Mesenchymal stem cell (in vitro differentiated cells and primary cell): Measurements from ENCODE around the gene S100Z.
A peak's percentile ranks its signal among the peaks of the same experiment; 100 is the strongest.
"Not testable (repeated sequence)": the region's sequence is repeated elsewhere in the genome, so short reads cannot be mapped to it uniquely, and the experiment has no call there.

Experiments
- DNase-seq: peaks from one replicate; pipeline ENCODE4 v3.0.0-alpha.2; 2013
- H2AFZ ChIP-seq: one replicate; pipeline ENCODE4 v1.6.1; 2013; ENCODE audit warnings: low read depth, mild to moderate bottlenecking, control low read depth, inconsistent platforms, low read length, moderate library complexity
- H2AK5ac ChIP-seq: 2 replicates; pipeline ENCODE4 v1.6.1; 2013; ENCODE audit warnings: low read length, moderate library complexity, mild to moderate bottlenecking, inconsistent platforms; ENCODE audit not compliant: severe bottlenecking
- H2BK120ac ChIP-seq: one replicate; pipeline ENCODE4 v1.6.1; 2013; ENCODE audit warnings: low read depth, mild to moderate bottlenecking, inconsistent platforms, low read length, moderate library complexity
- H2BK12ac ChIP-seq, 2 experiments: one replicate each; pipeline ENCODE4 v1.6.1; 2013; ENCODE audit warnings: inconsistent platforms in 2 of 2, low read length in 2 of 2, mild to moderate bottlenecking in 2 of 2, moderate library complexity in 2 of 2, control low read depth in 1 of 2
- H2BK15ac ChIP-seq: one replicate; pipeline ENCODE4 v1.6.1; 2013; ENCODE audit warnings: mild to moderate bottlenecking, low read depth, inconsistent platforms; ENCODE audit not compliant: poor library complexity, severe bottlenecking
- H2BK5ac ChIP-seq: 2 replicates; pipeline ENCODE4 v1.6.1; 2013; ENCODE audit warnings: low read depth, mild to moderate bottlenecking, low read length, control low read depth, inconsistent platforms; ENCODE audit not compliant: poor library complexity, severe bottlenecking
- H3K14ac ChIP-seq, 2 experiments: one replicate each; pipeline ENCODE4 v1.6.1; 2013; ENCODE audit warnings: inconsistent platforms in 2 of 2, low read length in 2 of 2, control low read depth in 1 of 2, mild to moderate bottlenecking in 1 of 2, moderate library complexity in 1 of 2
- H3K18ac ChIP-seq, 2 experiments: one replicate each; pipeline ENCODE4 v1.6.1; 2013; ENCODE audit warnings: inconsistent platforms in 2 of 2, low read length in 2 of 2, control low read depth in 1 of 2, low read depth in 1 of 2, mild to moderate bottlenecking in 1 of 2
- H3K23ac ChIP-seq, 2 experiments: one replicate each; pipeline ENCODE4 v1.6.1; 2013; ENCODE audit warnings: inconsistent platforms in 2 of 2, low read length in 2 of 2, mild to moderate bottlenecking in 2 of 2, moderate library complexity in 2 of 2, control low read depth in 1 of 2
- H3K27ac ChIP-seq: 2 replicates; pipeline ENCODE4 v1.5.1; 2013; ENCODE audit warnings: mild to moderate bottlenecking, moderate library complexity, low read length, control low read depth, inconsistent platforms; ENCODE audit not compliant: poor library complexity, severe bottlenecking
- H3K27me3 ChIP-seq, 2 experiments: 2 replicates each; pipeline versions ENCODE4 v1.6.1 to v1.7.0; 2013; ENCODE audit warnings: low read length in 2 of 2, mild to moderate bottlenecking in 2 of 2, moderate library complexity in 2 of 2, control low read depth in 1 of 2, inconsistent platforms in 1 of 2; ENCODE audit not compliant: control insufficient read depth in 1 of 2, insufficient read depth in 1 of 2
- H3K36me3 ChIP-seq, 2 experiments: 2 replicates each; pipeline versions ENCODE4 v1.6.1 to v1.7.0; 2013; ENCODE audit warnings: low read length in 2 of 2, control low read depth in 1 of 2, inconsistent platforms in 1 of 2, low read depth in 1 of 2, mild to moderate bottlenecking in 1 of 2; ENCODE audit not compliant: insufficient read depth in 2 of 2, control insufficient read depth in 1 of 2
- H3K4ac ChIP-seq, 2 experiments: one replicate each; pipeline ENCODE4 v1.6.1; 2013; ENCODE audit warnings: inconsistent platforms in 2 of 2, low read length in 2 of 2, mild to moderate bottlenecking in 2 of 2, moderate library complexity in 2 of 2, control low read depth in 1 of 2, low read depth in 1 of 2
- H3K4me1 ChIP-seq: 2 replicates; pipeline ENCODE4 v1.6.1; 2013; ENCODE audit warnings: low read depth, low read length, control low read depth; ENCODE audit not compliant: control insufficient read depth, insufficient read depth
- H3K4me2 ChIP-seq: 2 replicates; pipeline ENCODE4 v1.6.1; 2013; ENCODE audit warnings: low read length, mild to moderate bottlenecking, inconsistent platforms; ENCODE audit not compliant: poor library complexity, severe bottlenecking
- H3K4me3 ChIP-seq, 2 experiments: 2 replicates each; pipeline versions ENCODE4 v1.5.1 to v1.7.0; 2013; ENCODE audit warnings: low read length in 2 of 2, mild to moderate bottlenecking in 2 of 2, control low read depth in 1 of 2, low read depth in 1 of 2; ENCODE audit not compliant: insufficient read depth in 1 of 2
- H3K79me1 ChIP-seq: replicated peaks from 2 replicates; pipeline ENCODE4 v1.6.1; 2013; ENCODE audit warnings: mild to moderate bottlenecking, control low read depth, low read length, inconsistent platforms; ENCODE audit not compliant: poor library complexity, severe bottlenecking
- H3K9ac ChIP-seq: 2 replicates; pipeline ENCODE4 v1.7.0; 2013; ENCODE audit warnings: mild to moderate bottlenecking, low read length, moderate library complexity
- H3K9me3 ChIP-seq: 2 replicates; pipeline ENCODE4 v1.7.0; 2013; ENCODE audit warnings: mild to moderate bottlenecking, low read length; ENCODE audit not compliant: control insufficient read depth
- H4K8ac ChIP-seq: one replicate; pipeline ENCODE4 v1.6.1; 2013; ENCODE audit warnings: inconsistent platforms, mild to moderate bottlenecking, low read length, moderate library complexity
- H4K91ac ChIP-seq: one replicate; pipeline ENCODE4 v1.6.1; 2013; ENCODE audit warnings: mild to moderate bottlenecking, low read length, inconsistent platforms
- WGBS: methylation state at CpG from one replicate; pipeline ENCODE4 v1.1.7; 2013; ENCODE audit warnings: mixed read lengths; 5-methylcytosine and 5-hydroxymethylcytosine counted together

S100Z gene

GRCh38 chr5:76819851-76820525 is 29.8 kb upstream of the S100Z start:
- peak overlapping the region; percentile 84 to 90 for H2BK12ac ChIP-seq
- H3K4me1 ChIP-seq = peaks cover 22% of the 10 kb centered on the region
- DNase-seq = peak; percentile 28
- H3K9ac ChIP-seq = peak overlapping the region; percentile 86
- H3K18ac ChIP-seq = peak overlapping the region; percentile 91 to 97
- peak overlapping the region; percentile 80 for H2BK15ac ChIP-seq
- H2BK120ac ChIP-seq = peak overlapping the region; percentile 92
- peak overlapping the region; percentile 46 for H2BK5ac ChIP-seq
- H3K23ac ChIP-seq = peak overlapping the region; percentile 91 to 98
- H3K14ac ChIP-seq = peak overlapping the region; percentile 67 to 96
- peak overlapping the region; percentile 66 to 99 for H3K4ac ChIP-seq
- H3K27me3 ChIP-seq = no peaks in the 10 kb centered on the region
- H2AFZ ChIP-seq = peak overlapping the region; percentile 83
- no peaks in the 10 kb centered on the region for H3K36me3 ChIP-seq
- H4K91ac ChIP-seq = peak overlapping the region; percentile 77
- H3K4me2 ChIP-seq = peak overlapping the region; percentile 68
- H3K9me3 ChIP-seq = no peaks in the 10 kb centered on the region
- H3K27ac ChIP-seq = peak overlapping the region; percentile 70
- peaks cover 2% of the 10 kb centered on the region for H3K79me1 ChIP-seq
- peak overlapping the region; percentile 91 for H2AK5ac ChIP-seq
- peak overlapping the region; percentile 99 for H4K8ac ChIP-seq
- WGBS = 13% methylated on average over 27 of the region's 31 CpGs
- H3K4me3 ChIP-seq = peak overlapping the region; percentile 81 to 89

- Histone ChIP-seq H3K23ac (no peak overlapping the region), H3K4me3 (peak overlapping the region in 1 of 2 experiments; percentile 89), H3K14ac (no peak overlapping the region), H3K18ac (no peak overlapping the region), H2AFZ (no peak overlapping the region), H3K36me3 (no peaks in the 10 kb centered on the region), H3K4ac (no peak overlapping the region), H2BK120ac (peak overlapping the region; percentile 92), H3K9ac (peak overlapping the region; percentile 86), H3K27me3 (no peaks in the 10 kb centered on the region), H2AK5ac (no peak overlapping the region), H3K9me3 (no peaks in the 10 kb centered on the region), H2BK12ac (no peak overlapping the region), H3K79me1 (peaks cover 2% of the 10 kb centered on the region), H3K27ac (peak overlapping the region; percentile 70), H2BK5ac (no peak overlapping the region), H2BK15ac (no peak overlapping the region), H4K8ac (no peak overlapping the region), H4K91ac (no peak overlapping the region), H3K4me2 (peak overlapping the region; percentile 68), H3K4me1 (peaks cover 22% of the 10 kb centered on the region)
- WGBS = 13% methylated on average over 1 of the region's 2 CpGs
- no peak for DNase-seq
Measured at GRCh38 chr5:76820526-76820890, 29.3 kb upstream of the S100Z start.

- no peak overlapping the region for H2BK15ac ChIP-seq
- H3K4me2 ChIP-seq = peak overlapping the region; percentile 68
- no peak for DNase-seq
- no peaks in the 10 kb centered on the region for H3K27me3 ChIP-seq
- 49% methylated on average over 3 of the region's 4 CpGs for WGBS
- peaks cover 22% of the 10 kb centered on the region for H3K4me1 ChIP-seq
- peak overlapping the region; percentile 37 to 64 for H3K18ac ChIP-seq
- H4K8ac ChIP-seq = no peak overlapping the region
- H3K4me3 ChIP-seq = no peak overlapping the region
- no peaks in the 10 kb centered on the region for H3K36me3 ChIP-seq
- H3K9ac ChIP-seq = no peak overlapping the region
- no peak overlapping the region for H3K4ac ChIP-seq
- peaks cover 2% of the 10 kb centered on the region for H3K79me1 ChIP-seq
- no peak overlapping the region for H2BK120ac ChIP-seq
- peak overlapping the region; percentile 9 for H2AK5ac ChIP-seq
- H2BK12ac ChIP-seq = peak overlapping the region; percentile 6 to 45
- no peak overlapping the region for H3K27ac ChIP-seq
- no peak overlapping the region for H2AFZ ChIP-seq
- no peaks in the 10 kb centered on the region for H3K9me3 ChIP-seq
- no peak overlapping the region for H3K14ac ChIP-seq
- H2BK5ac ChIP-seq = no peak overlapping the region
- H3K23ac ChIP-seq = no peak overlapping the region
- no peak overlapping the region for H4K91ac ChIP-seq
Measured at GRCh38 chr5:76821136-76821535, 28.7 kb upstream of the S100Z start.

- H3K14ac ChIP-seq, H2BK5ac ChIP-seq, H2BK120ac ChIP-seq, H2AK5ac ChIP-seq, H4K8ac ChIP-seq, H3K36me3 ChIP-seq, H3K9ac ChIP-seq, H2AFZ ChIP-seq, H3K4ac ChIP-seq, H3K4me3 ChIP-seq, H4K91ac ChIP-seq, H2BK15ac ChIP-seq, DNase-seq, H3K79me1 ChIP-seq, H3K27me3 ChIP-seq, H3K23ac ChIP-seq, H3K9me3 ChIP-seq, H2BK12ac ChIP-seq: not testable (repeated sequence)
- WGBS = 81% methylated on average over 7 of the region's 7 CpGs
- peak overlapping the region; percentile 75 for H3K27ac ChIP-seq
- H3K4me2 ChIP-seq = peak overlapping the region; percentile 29
- peak overlapping the region in 1 of 2 experiments; percentile 40 for H3K18ac ChIP-seq
- H3K4me1 ChIP-seq = peaks cover 27% of the 10 kb centered on the region
Measured at GRCh38 chr5:76822105-76822731, 27.6 kb upstream of the S100Z start.
